H1 (cell line): ENCODE results near the gene SEMA4C. TPM values are rescaled to one million over a fixed set of nuclear protein-coding genes. Genes with fewer than 3 reads are reported as not detected.
A peak's percentile ranks its signal among the peaks of the same experiment; 100 is the strongest.

Source experiments
- BACH1 ChIP-seq: IDR thresholded peaks from 2 replicates; pipeline ENCODE4 v1.6.1; 2012; ENCODE audit warnings: low read length, improper control_type of control experiment
- CBX5 ChIP-seq: fragments of 300-800, 300-1000 bp; sonication (generic); IDR thresholded peaks from 2 replicates; pipeline ENCODE4 v1.7.1; 2016; ENCODE audit warnings: antibody characterized with exemption, low read length, low read depth
- CREB1 ChIP-seq: IDR thresholded peaks from 2 replicates; pipeline ENCODE4 v1.6.1; 2012; ENCODE audit warnings: inconsistent platforms
- GABPA ChIP-seq: IDR thresholded peaks from 2 replicates; pipeline ENCODE4 v1.6.1; 2011; ENCODE audit warnings: mild to moderate bottlenecking, low read length, moderate library complexity, borderline replicate concordance; ENCODE audit not compliant: insufficient read depth
- HDAC2 ChIP-seq, 2 experiments: fragments of 300-600 bp in 1 of 2; sonication (generic) in 1 of 2; IDR thresholded peaks; 2 replicates each; pipeline ENCODE4 v1.6.1; 2011 to 2012; ENCODE audit warnings: low read depth in 2 of 2, low read length in 2 of 2, mild to moderate bottlenecking in 2 of 2, moderate library complexity in 2 of 2, borderline replicate concordance in 1 of 2, inconsistent platforms in 1 of 2
- JUN ChIP-seq: IDR thresholded peaks from 2 replicates; pipeline ENCODE4 v1.6.1; 2011; ENCODE audit warnings: low read depth, mild to moderate bottlenecking, improper control_type of control experiment, low read length
- NANOG ChIP-seq: IDR thresholded peaks from 2 replicates; pipeline ENCODE4 v1.6.1; 2011; ENCODE audit warnings: low read length, low read depth, mild to moderate bottlenecking, inconsistent platforms; ENCODE audit not compliant: insufficient read depth, poor library complexity, severe bottlenecking
- RFX5 ChIP-seq: IDR thresholded peaks from 2 replicates; pipeline ENCODE4 v1.6.1; 2011; ENCODE audit warnings: low read depth, low read length, improper control_type of control experiment, borderline replicate concordance
- TBP ChIP-seq: IDR thresholded peaks from 2 replicates; pipeline ENCODE4 v1.6.1; 2011; ENCODE audit warnings: low read depth, low read length, improper control_type of control experiment
- YY1 ChIP-seq: IDR thresholded peaks from 2 replicates; pipeline ENCODE4 v1.6.1; 2011; ENCODE audit warnings: low read depth, mild to moderate bottlenecking, low read length
- polyA plus RNA-seq, 7 experiments: library from polyadenylated mRNA; depleted of rRNA in 3 of 7; stranded (reverse) in 5 of 7; unstranded in 2 of 7; fragments of >200 nt in 5 of 7; fragments of 200-250 nt in 2 of 7; gene quantifications; 1 replicate in 5 of 7; 2 replicates in 1 of 7; 4 replicates in 1 of 7; pipeline versions ENCODE4 v1.2.1 to v1.2.3, GENCODE V29; 2011 to 2013; ENCODE audit warnings: missing spikeins in 2 of 7, mixed read lengths in 2 of 7
- total RNA-seq: library from RNA; stranded (reverse); fragmentation: NEBNext Ultra II Directional; extraction: Animal tissue kit (Norgen Biotek cat#: 25700); gene quantifications from 2 replicates; pipeline ENCODE4 v1.2.1, GENCODE V29; 2021
- TF ChIP-seq, protein P1 (sequence below): IDR thresholded peaks from 2 replicates; pipeline ENCODE4 v1.6.1; 2011; ENCODE audit warnings: low read depth, mild to moderate bottlenecking, low read length; ENCODE audit not compliant: insufficient read depth
- TF ChIP-seq, protein P2 (sequence below): IDR thresholded peaks from 2 replicates; pipeline ENCODE4 v1.6.1; 2011; ENCODE audit warnings: low read length, improper control_type of control experiment

The SEMA4C gene
- total and polyA plus RNA-seq, 2 of the 8 experiments (the other 6 are each of a cell fraction or from before 2014, with no cell fraction given), result 47.5 to 67.3 TPM

DNA sequence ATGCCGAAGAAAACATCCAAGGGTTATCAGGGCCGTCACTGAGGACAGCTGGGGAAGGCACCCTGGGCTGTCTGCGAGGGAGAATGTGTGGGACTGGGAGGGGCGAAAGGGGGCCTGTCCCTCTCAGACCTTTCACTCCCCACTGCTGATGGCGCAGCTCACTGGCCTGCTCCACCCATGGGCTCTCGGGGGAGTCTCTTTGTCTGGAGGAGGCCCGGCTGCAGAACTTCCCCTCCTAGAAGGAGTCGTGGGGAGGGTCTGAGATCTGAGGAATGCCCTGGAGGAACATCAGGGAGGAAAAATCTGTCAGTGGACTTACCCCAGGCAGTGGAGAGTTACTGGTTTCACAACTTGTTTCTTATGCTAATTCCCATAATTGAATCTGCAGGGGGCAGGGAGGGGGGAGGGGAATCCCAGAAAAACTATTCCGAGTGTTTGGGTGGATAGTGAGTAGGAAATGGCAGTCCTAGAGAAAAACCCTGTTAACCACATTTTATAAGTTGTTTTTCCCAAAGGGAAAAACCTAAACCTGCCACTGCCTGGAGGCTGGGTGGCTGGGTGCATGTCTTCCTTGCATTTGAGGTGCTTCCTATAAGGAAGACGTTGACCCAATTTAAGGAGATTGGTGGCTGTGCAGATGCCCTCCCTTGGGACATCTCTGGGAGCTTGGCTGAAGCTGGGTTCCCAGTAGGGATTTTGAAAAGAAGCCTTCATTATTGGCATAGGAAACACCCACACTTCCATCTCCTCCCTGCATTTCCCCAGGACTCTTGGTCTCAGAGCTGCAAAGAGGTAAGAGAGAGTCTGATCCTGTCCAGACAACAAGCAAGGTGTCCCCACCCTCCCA, 11.7 kb upstream of the SEMA4C start (continued):
- no peak for TF ChIP-seq JUN
- no peak for TF ChIP-seq GABPA
- no peak for TF ChIP-seq RFX5
- TF ChIP-seq CBX5, result no peak
- peak; percentile 65 to 84; a peak in 2 of 4 replicates for TF ChIP-seq HDAC2 (IDR thresholded peaks at IDR 0.05; ENCODE audit: borderline replicate concordance in 1 of 2, low read depth in 2 of 2, low read length in 2 of 2)
- no peak for TF ChIP-seq BACH1
- TF ChIP-seq, protein P1, sequence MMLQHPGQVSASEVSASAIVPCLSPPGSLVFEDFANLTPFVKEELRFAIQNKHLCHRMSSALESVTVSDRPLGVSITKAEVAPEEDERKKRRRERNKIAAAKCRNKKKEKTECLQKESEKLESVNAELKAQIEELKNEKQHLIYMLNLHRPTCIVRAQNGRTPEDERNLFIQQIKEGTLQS, result no peak
- TF ChIP-seq, protein P2, sequence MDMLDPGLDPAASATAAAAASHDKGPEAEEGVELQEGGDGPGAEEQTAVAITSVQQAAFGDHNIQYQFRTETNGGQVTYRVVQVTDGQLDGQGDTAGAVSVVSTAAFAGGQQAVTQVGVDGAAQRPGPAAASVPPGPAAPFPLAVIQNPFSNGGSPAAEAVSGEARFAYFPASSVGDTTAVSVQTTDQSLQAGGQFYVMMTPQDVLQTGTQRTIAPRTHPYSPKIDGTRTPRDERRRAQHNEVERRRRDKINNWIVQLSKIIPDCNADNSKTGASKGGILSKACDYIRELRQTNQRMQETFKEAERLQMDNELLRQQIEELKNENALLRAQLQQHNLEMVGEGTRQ, result no peak
- 0 out of 2 replicates have a peak, but pooled peaks have one; percentile 32 for TF ChIP-seq YY1
- peak; percentile 28 for TF ChIP-seq NANOG
- TF ChIP-seq CREB1, result no peak
- TF ChIP-seq TBP, result no peak
- TF ChIP-seq, all 59 proteins: peak for 10
